ENCODE results near the gene KCNAB3.

KCNAB3 gene

DNA sequence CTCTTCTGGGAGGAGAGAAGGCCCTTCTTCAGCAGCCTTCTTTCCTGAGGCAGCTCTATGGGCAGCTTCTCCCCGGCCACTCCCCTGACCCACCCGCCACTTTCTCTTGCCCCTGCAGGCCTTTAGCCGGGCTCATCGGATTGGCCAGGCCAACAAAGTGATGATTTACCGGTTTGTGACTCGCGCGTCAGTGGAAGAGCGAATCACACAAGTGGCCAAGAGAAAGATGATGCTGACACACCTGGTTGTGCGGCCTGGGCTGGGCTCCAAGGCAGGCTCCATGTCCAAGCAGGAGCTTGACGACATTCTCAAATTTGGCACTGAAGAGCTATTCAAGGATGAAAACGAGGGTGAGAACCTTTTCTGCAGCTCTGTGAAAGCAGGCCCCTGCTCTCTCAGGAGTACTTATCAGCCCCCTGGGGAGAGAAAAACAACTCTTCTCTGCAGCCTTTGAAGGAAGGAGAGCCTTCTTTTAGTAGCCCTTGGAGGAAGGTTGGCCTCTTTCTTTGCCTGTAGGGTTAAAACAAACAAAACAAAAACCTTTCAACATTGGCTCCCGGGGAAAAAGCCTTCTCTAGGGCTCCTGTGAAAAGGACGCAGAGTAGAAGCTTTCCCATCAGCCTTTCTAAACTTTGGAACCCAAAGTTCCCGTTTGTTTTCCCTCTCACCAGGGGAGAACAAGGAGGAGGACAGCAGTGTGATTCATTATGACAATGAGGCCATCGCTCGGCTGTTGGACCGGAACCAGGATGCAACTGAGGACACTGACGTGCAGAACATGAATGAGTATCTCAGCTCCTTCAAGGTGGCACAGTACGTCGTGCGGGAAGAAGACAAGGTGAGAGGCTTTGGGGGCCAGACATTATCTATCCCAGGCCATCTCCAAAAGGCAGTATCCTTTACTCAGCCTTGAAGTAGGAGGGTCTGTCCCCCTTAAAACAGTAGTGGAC, 26.2 kb downstream of the KCNAB3 start (continued):
- TF ChIP-seq ZBTB21 (tag by site-specific recombination; IDR thresholded peaks at IDR 0.05) (no peak), ZSCAN30 (tag by site-specific recombination; IDR thresholded peaks at IDR 0.05) (peak; percentile 22; the same call in 1 of the 2 replicates), PRDM1 (tag by site-specific recombination; IDR thresholded peaks at IDR 0.05) (0 out of 2 replicates have a peak, but pooled peaks have one; percentile 28), ZNF558 (tag by site-specific recombination; IDR thresholded peaks at IDR 0.05) (no peak), ZNF624 (tag by site-specific recombination; IDR thresholded peaks at IDR 0.05) (no peak), OVOL3 (tag by site-specific recombination; IDR thresholded peaks at IDR 0.05) (no peak), SP3 (tag by site-specific recombination; IDR thresholded peaks at IDR 0.05) (no peak), KLF1 (tag by site-specific recombination; IDR thresholded peaks at IDR 0.05) (no peak), ZNF18 (tag by site-specific recombination; IDR thresholded peaks at IDR 0.05) (0 out of 2 replicates have a peak, but pooled peaks have one; percentile 49), ZNF830 (tag by site-specific recombination; IDR thresholded peaks at IDR 0.05; ENCODE audit: low read depth) (no peak), ZNF248 (tag by site-specific recombination; IDR thresholded peaks at IDR 0.05) (no peak), ZNF747 (tag by site-specific recombination; IDR thresholded peaks at IDR 0.05) (no peak), ZNF394 (tag by site-specific recombination; IDR thresholded peaks at IDR 0.05; ENCODE audit: borderline replicate concordance) (no peak), ZFP69B (tag by site-specific recombination; IDR thresholded peaks at IDR 0.05) (no peak), ZNF792 (tag by site-specific recombination; IDR thresholded peaks at IDR 0.05) (no peak), PBX3 (CRISPR knock-in tag; IDR thresholded peaks at IDR 0.05) (no peak), ZNF660 (tag by site-specific recombination; IDR thresholded peaks at IDR 0.05) (no peak), ZSCAN23 (tag by site-specific recombination; IDR thresholded peaks at IDR 0.05) (no peak), MZF1 (tag by site-specific recombination; IDR thresholded peaks at IDR 0.05; ENCODE audit: borderline replicate concordance) (no peak), ZNF362 (tag by site-specific recombination; IDR thresholded peaks at IDR 0.05) (no peak), IKZF3 (tag by site-specific recombination; IDR thresholded peaks at IDR 0.05) (0 out of 2 replicates have a peak, but pooled peaks have one; percentile 38), REPIN1 (tag by site-specific recombination; IDR thresholded peaks at IDR 0.05; ENCODE audit: low read depth) (no peak), ZNF23 (tag by site-specific recombination; IDR thresholded peaks at IDR 0.05; ENCODE audit: borderline replicate concordance) (no peak), SCRT2 (tag by site-specific recombination; IDR thresholded peaks at IDR 0.05) (peak; percentile 48; the same call in 1 of the 2 replicates), ZNF37A (tag by site-specific recombination; IDR thresholded peaks at IDR 0.05) (no peak), MEIS1 (CRISPR knock-in tag; IDR thresholded peaks at IDR 0.05; ENCODE audit: borderline replicate concordance) (no peak), EGR2 (tag by site-specific recombination; IDR thresholded peaks at IDR 0.05; ENCODE audit: low read depth) (no peak), SETDB1 (IDR thresholded peaks at IDR 0.05; ENCODE audit: insufficient read length, low read length) (no peak), ZNF561 (tag by site-specific recombination; IDR thresholded peaks at IDR 0.05; ENCODE audit: borderline replicate concordance) (peak; percentile 99), ZBTB11 (tag by site-specific recombination; conservative IDR thresholded peaks at IDR 0.05; ENCODE audit: low read depth) (no peak), ZBTB17 (tag by site-specific recombination; IDR thresholded peaks at IDR 0.05) (no peak)
- TF ChIP-seq, protein P1, sequence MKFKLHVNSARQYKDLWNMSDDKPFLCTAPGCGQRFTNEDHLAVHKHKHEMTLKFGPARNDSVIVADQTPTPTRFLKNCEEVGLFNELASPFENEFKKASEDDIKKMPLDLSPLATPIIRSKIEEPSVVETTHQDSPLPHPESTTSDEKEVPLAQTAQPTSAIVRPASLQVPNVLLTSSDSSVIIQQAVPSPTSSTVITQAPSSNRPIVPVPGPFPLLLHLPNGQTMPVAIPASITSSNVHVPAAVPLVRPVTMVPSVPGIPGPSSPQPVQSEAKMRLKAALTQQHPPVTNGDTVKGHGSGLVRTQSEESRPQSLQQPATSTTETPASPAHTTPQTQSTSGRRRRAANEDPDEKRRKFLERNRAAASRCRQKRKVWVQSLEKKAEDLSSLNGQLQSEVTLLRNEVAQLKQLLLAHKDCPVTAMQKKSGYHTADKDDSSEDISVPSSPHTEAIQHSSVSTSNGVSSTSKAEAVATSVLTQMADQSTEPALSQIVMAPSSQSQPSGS (tag by site-specific recombination; IDR thresholded peaks at IDR 0.05; ENCODE audit: low read depth): no peak

Measured in HEK293 (cell line).